GM23338 (cell line): ENCODE measurements around the gene COL1A2. TPM values are rescaled to one million over a fixed set of nuclear protein-coding genes. Genes with fewer than 3 reads are reported as not detected.

ENCODE experiments used
- ATAC-seq: fragments of 200-7000 bp; cut with Tn5 transposase; 3 replicates; pipeline ENCODE4 v1.9.1; 2020
- DNase-seq: peaks from one replicate; pipeline ENCODE4 v3.0.0-alpha.2; 2015; ENCODE audit warnings: low spot score
- H2AFZ ChIP-seq: fragments of 200-600 bp; sonication (generic); 2 replicates; pipeline ENCODE4 v1.8.0; 2016; ENCODE audit warnings: antibody characterized with exemption, mild to moderate bottlenecking, moderate library complexity
- H3F3A ChIP-seq: fragments of 200-600 bp; sonication (generic); replicated peaks from 2 replicates; pipeline ENCODE4 v1.8.0; 2017; ENCODE audit warnings: antibody characterized with exemption, mixed run types, low read depth
- H3K27ac ChIP-seq: fragments of 200-600 bp; sonication (generic); 2 replicates; pipeline ENCODE4 v1.6.1; 2016; ENCODE audit warnings: low read depth
- H3K27me3 ChIP-seq: fragments of 200-600 bp; sonication (generic); 2 replicates; pipeline ENCODE4 v1.8.0; 2016; ENCODE audit warnings: mild to moderate bottlenecking, mixed run types, moderate library complexity; ENCODE audit not compliant: insufficient read depth
- H3K36me3 ChIP-seq: fragments of 200-600 bp; sonication (generic); 2 replicates; pipeline ENCODE4 v1.8.0; 2016; ENCODE audit warnings: mild to moderate bottlenecking; ENCODE audit not compliant: insufficient read depth
- H3K4me1 ChIP-seq: fragments of 200-600 bp; sonication (generic); 2 replicates; pipeline ENCODE4 v1.8.0; 2016; ENCODE audit warnings: mild to moderate bottlenecking, moderate library complexity; ENCODE audit not compliant: insufficient read depth
- H3K4me2 ChIP-seq: fragments of 200-600 bp; sonication (generic); 2 replicates; pipeline ENCODE4 v1.7.1; 2017; ENCODE audit warnings: mixed run types
- H3K4me3 ChIP-seq: fragments of 200-600 bp; sonication (generic); 2 replicates; pipeline ENCODE4 v1.6.1; 2016; ENCODE audit warnings: mixed run types
- H3K79me2 ChIP-seq: fragments of 200-600 bp; sonication (generic); replicated peaks from 2 replicates; pipeline ENCODE4 v1.8.0; 2017; ENCODE audit warnings: mild to moderate bottlenecking; ENCODE audit not compliant: insufficient read depth
- H3K9me2 ChIP-seq: fragments of 200-600 bp; sonication (generic); 2 replicates; pipeline ENCODE4 v1.8.0; 2017; ENCODE audit not compliant: insufficient read depth
- H4K20me1 ChIP-seq: fragments of 200-600 bp; sonication (generic); replicated peaks from 2 replicates; pipeline ENCODE4 v1.8.0; 2017; ENCODE audit warnings: mild to moderate bottlenecking; ENCODE audit not compliant: insufficient read depth
- H3K27ac Mint-ChIP-seq: 2 replicates; pipeline ENCODE4 v1.8.0; 2020; ENCODE audit warnings: inconsistent platforms, mild to moderate bottlenecking, moderate library complexity, mixed read lengths
- H3K27me3 Mint-ChIP-seq: 3 replicates; pipeline ENCODE4 v1.8.0; 2022; ENCODE audit warnings: low read depth, mild to moderate bottlenecking, moderate library complexity, mixed read lengths, inconsistent platforms; ENCODE audit not compliant: insufficient read depth, poor library complexity
- H3K36me3 Mint-ChIP-seq: 3 replicates; pipeline ENCODE4 v1.8.0; 2021; ENCODE audit warnings: low read depth, mild to moderate bottlenecking, inconsistent platforms, moderate library complexity, mixed read lengths
- H3K4me1 Mint-ChIP-seq: 3 replicates; pipeline ENCODE4 v1.8.0; 2020; ENCODE audit warnings: mild to moderate bottlenecking, inconsistent platforms, mixed read lengths
- H3K4me3 Mint-ChIP-seq: 3 replicates; pipeline ENCODE4 v1.8.0; 2021; ENCODE audit warnings: moderate library complexity, mild to moderate bottlenecking, inconsistent platforms, mixed read lengths
- H3K9me3 Mint-ChIP-seq: 3 replicates; pipeline ENCODE4 v1.8.0; 2020; ENCODE audit warnings: moderate library complexity, mild to moderate bottlenecking, inconsistent platforms, mixed read lengths
- CREB1 ChIP-seq: fragments of 250-450 bp; sonication (Bioruptor Pico); IDR thresholded peaks from 2 replicates; pipeline ENCODE4 v1.5.0; 2020; ENCODE audit warnings: low read depth, mild to moderate bottlenecking, moderate library complexity
- CTCF ChIP-seq, 2 experiments: fragments of 200-600 bp in 1 of 2; sonication (generic) in 1 of 2; conservative IDR thresholded peaks; 2 replicates each; pipeline versions ENCODE4 v1.5.1 to v1.6.1; 2016 to 2017; ENCODE audit warnings: antibody characterized with exemption in 2 of 2, low read depth in 2 of 2, mild to moderate bottlenecking in 2 of 2, moderate library complexity in 1 of 2
- ETS1 ChIP-seq: IDR thresholded peaks from 2 replicates; pipeline ENCODE4 v1.6.1; 2016; ENCODE audit warnings: antibody characterized with exemption
- EZH2 ChIP-seq: fragments of 200-600 bp; sonication (generic); IDR thresholded peaks from one replicate; pipeline ENCODE4 v1.8.0; 2017; ENCODE audit warnings: antibody characterized with exemption, mild to moderate bottlenecking, low read depth; ENCODE audit not compliant: unreplicated experiment
- EZH2phosphoT487 ChIP-seq: fragments of 200-600 bp; sonication (generic); IDR thresholded peaks from one replicate; pipeline ENCODE4 v1.8.1; 2018; ENCODE audit warnings: antibody characterized with exemption; ENCODE audit not compliant: unreplicated experiment
- JUNB ChIP-seq: IDR thresholded peaks from one replicate; pipeline ENCODE4 v1.6.1; 2016; ENCODE audit warnings: antibody characterized with exemption; ENCODE audit not compliant: unreplicated experiment
- NANOG ChIP-seq: IDR thresholded peaks from 2 replicates; pipeline ENCODE4 v1.6.1; 2016; ENCODE audit warnings: antibody characterized with exemption, borderline replicate concordance
- POLR2AphosphoS5 ChIP-seq: IDR thresholded peaks from 2 replicates; pipeline ENCODE4 v1.6.1; 2016; ENCODE audit warnings: antibody characterized with exemption, low read depth
- REST ChIP-seq: IDR thresholded peaks from one replicate; pipeline ENCODE4 v1.6.1; 2018; ENCODE audit warnings: antibody characterized with exemption; ENCODE audit not compliant: unreplicated experiment
- STAT1 ChIP-seq: IDR thresholded peaks from one replicate; pipeline ENCODE4 v1.6.1; 2016; ENCODE audit warnings: antibody characterized with exemption; ENCODE audit not compliant: unreplicated experiment
- ZNF114 ChIP-seq: fragments of 250-450 bp; sonication (Bioruptor Pico); IDR thresholded peaks from 2 replicates; pipeline ENCODE4 v1.5.0; 2020; ENCODE audit warnings: mild to moderate bottlenecking, moderate library complexity
- ZNF331 ChIP-seq: fragments of 250-450 bp; sonication (Bioruptor Pico); IDR thresholded peaks from 2 replicates; pipeline ENCODE4 v1.5.0; 2020; ENCODE audit warnings: low read depth, mild to moderate bottlenecking, moderate library complexity
- ZNF462 ChIP-seq: fragments of 250-450 bp; sonication (Bioruptor Pico); IDR thresholded peaks from 2 replicates; pipeline ENCODE4 v1.5.0; 2020; ENCODE audit warnings: mild to moderate bottlenecking, moderate library complexity
- polyA plus RNA-seq: library from polyadenylated mRNA; unstranded; fragments of >200 nt; fragmentation: Nextera tagmentation; extraction: Ambion mirVana; gene quantifications from 2 replicates; pipeline ENCODE4 v1.2.1, GENCODE V29; 2016
- total RNA-seq: library from RNA; depleted of rRNA; stranded (reverse); fragments of >200 nt; shearing (Covaris generic); gene quantifications from 2 replicates; pipeline ENCODE4 v1.2.3, GENCODE V29; 2014

COL1A2 gene
- total and polyA plus RNA-seq, 2 experiments from 2014 or later: 32.0 to 67.0 TPM

- H3K79me2 ChIP-seq: no peaks in the 10 kb centered on the region
- peaks cover 31% of the 10 kb centered on the region for H3K36me3 ChIP-seq
Observed at GRCh38 chr7:94403546-94403945, 8.9 kb downstream of the COL1A2 start.

More at GRCh38 chr7:94403546-94403945, 8.9 kb downstream of the COL1A2 start:
- Histone ChIP-seq H2AFZ (no peak overlapping the region), H4K20me1 (0 out of 2 replicates have a peak, but pooled peaks cover 6% of the 10 kb centered on the region), H3K27me3 (no peaks in the 10 kb centered on the region), H3K27ac (no peak overlapping the region), H3F3A (no peaks in the 10 kb centered on the region), H3K4me3 (no peak overlapping the region), H3K4me2 (no peak overlapping the region), H3K4me1 (no peaks in the 10 kb centered on the region), H3K9me2 (no peaks in the 10 kb centered on the region)
- TF ChIP-seq STAT1 (no peak), ZNF114 (no peak), JUNB (no peak), EZH2 (no peak), REST (no peak), CTCF (conservative IDR thresholded peaks at IDR 0.05; ENCODE audit: low read depth in 2 of 2) (no peak), NANOG (no peak), EZH2phosphoT487 (no peak), POLR2AphosphoS5 (no peak), ZNF331 (CRISPR knock-in tag) (no peak), ZNF462 (CRISPR knock-in tag) (no peak), CREB1 (CRISPR knock-in tag) (no peak), ETS1 (no peak)
- Mint-ChIP-seq H3K27me3 (no peaks in the 10 kb centered on the region), H3K4me3 (no peak overlapping the region), H3K9me3 (no peaks in the 10 kb centered on the region), H3K27ac (no peak overlapping the region), H3K36me3 (peaks cover 42% of the 10 kb centered on the region; the same call in 2 of the 3 replicates), H3K4me1 (no peaks in the 10 kb centered on the region)
- no peak for DNase-seq
- ATAC-seq: no peak
